Stimulated activated CD8-positive, alpha-beta memory T cell treated with anti-CD3 and anti-CD28 coated beads, Interleukin-12 subunit alpha, Interleukin-12 subunit beta, amount 100 ng/mL, for 1 hour (primary cell): Measurements from ENCODE around the gene AP3B1.

Experiments
- DNase-seq: peaks from one replicate; pipeline ENCODE4 v3.0.0-alpha.2; 2020; ENCODE audit warnings: low read depth

The AP3B1 gene

GRCh38 chr5:78003919-78004318 lies 290.6 kb downstream of the AP3B1 start:
- DNase-seq, result no peak

DNA sequence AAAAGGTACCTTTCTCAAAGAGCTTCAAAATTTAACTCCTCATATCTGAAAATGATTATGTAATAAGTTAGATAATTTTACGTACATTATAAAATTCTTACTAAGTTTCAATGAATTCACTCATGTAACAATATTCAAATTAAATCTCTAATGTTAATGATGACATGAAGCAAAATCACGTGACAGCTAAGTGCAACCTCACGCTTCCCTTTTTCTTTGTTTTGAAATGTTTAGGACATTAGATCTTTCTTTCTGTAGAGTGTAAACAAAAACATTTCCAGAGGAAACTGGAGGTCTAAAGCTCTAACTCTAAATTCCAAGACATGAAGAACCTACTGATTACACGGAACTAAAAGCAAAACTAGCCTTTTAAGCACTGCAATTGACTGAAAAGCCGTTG lies 291.0 kb downstream of the AP3B1 start:
- no peak for DNase-seq

- no peak for DNase-seq
Measured at GRCh38 chr5:78002690-78003089, 291.8 kb downstream of the AP3B1 start.

GRCh38 chr5:78001197-78001596 lies 293.3 kb downstream of the AP3B1 start:
- DNase-seq, result no peak

DNA sequence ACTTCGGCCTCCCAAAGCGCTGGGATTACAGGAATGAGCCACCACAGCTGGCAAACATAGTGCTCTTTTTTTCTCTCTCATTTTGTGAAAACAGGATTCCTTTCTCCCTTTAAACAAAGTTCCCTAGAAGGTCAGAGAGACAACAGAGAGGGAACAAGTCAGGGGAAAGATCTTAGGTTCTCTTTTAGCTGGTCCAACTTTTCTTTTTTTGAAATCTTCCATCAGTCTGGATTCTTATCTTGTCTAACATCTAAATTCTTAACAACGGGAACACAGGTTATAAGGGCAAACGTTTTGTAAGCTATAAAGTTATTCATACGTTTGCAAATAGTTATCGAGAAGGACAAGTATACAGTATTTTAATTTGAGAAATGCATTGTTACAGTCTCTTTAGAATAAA lies 294.3 kb downstream of the AP3B1 start:
- no peak for DNase-seq

GRCh38 chr5:77999399-77999798 lies 295.1 kb downstream of the AP3B1 start:
- no peak for DNase-seq

GRCh38 chr5:77996943-77997342 lies 297.6 kb downstream of the AP3B1 start:
- DNase-seq, result no peak

DNA sequence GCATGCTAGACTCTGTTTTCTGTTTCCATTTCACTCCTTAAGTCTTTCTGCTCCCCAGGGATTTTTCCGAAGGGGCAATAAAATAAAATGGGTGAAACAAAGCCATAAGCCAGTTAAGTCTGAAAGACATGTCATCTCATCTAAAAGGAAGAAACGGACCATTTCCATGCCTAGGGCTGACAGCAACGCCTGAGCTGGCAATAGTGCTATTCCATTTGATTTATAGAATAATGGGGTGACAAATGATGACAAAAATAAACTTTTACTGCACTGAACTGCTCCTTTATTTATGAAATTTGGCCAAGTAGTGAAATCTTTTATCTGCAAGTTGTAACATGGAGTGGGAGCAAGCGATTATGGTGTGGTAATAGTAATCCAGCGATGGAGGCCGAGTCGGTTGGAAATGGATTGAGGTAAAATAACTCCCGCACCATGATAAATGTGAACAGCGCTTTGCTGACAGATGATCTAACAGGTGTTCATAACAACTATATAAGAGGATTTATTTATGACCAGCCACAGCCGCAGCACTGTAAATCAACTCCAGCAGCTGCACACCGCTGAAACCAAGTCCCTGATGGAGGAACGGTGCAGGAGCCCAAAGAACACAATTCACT lies 298.6 kb downstream of the AP3B1 start:
- no peak for DNase-seq

DNA sequence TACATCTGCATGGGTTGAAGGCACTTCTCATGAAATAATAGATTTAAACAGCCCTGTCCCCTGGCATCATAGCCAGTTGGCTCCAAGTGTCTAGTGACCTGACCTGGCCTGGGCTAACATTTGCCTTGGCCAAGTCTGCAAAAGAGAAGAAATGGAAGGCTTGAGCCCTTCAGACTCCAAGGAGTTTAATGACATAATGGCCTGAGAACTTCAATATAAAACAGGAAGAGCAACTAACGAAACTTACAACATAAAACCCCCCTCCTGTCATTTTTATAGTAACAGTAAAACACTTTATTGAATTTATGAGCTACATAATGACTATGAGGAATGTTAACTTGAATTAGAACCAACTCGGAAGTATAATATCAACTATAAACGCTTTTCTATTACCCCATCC lies 299.6 kb downstream of the AP3B1 start:
- DNase-seq, result no peak

DNA sequence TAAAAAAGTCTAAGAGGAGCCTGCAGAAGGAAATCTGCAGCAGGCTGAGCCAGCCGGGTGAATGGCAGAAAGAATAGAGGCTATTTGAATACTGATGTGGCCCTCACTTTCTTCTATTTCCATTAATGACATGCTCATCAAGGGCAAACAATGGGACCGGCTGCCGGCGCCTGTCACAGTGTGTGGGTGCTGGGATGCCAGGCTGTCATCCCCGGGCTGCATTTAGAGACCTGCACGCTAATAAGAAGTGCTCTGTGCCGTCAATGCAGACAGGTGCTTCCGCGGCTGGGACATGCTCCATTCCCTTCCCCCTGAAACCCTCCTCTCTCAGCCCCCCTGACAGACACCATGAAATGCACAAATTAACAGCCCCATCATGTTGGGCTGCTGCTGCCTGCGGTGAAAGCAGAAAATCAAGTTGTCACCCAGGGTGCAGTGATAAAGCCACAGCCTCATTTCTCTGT lies 300.6 kb downstream of the AP3B1 start:
- DNase-seq, result no peak

GRCh38 chr5:77993141-77993854 lies 301.2 kb downstream of the AP3B1 start:
- no peak for DNase-seq

DNA sequence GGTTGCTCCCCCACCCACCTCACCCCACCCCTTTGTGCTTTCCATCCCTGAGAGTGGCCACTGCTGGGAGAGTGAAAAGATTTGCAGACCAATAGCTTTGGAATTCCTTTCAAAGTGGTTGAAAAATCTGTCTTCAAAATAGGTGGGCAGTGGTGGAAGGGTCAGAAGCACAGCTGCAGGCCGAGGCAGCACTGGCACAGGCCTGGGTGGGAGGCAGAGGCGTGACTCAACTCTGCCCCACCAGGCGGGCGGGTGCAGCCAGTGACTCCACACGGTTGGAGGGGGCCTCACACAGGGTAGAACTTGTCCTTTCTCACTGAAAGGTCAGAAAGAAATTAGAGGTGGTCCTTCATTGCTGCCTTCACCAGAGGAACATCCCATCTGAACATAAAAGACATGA lies 303.4 kb downstream of the AP3B1 start:
- DNase-seq, result no peak

GRCh38 chr5:77990020-77990419 lies 304.5 kb downstream of the AP3B1 start:
- DNase-seq, result no peak

DNA sequence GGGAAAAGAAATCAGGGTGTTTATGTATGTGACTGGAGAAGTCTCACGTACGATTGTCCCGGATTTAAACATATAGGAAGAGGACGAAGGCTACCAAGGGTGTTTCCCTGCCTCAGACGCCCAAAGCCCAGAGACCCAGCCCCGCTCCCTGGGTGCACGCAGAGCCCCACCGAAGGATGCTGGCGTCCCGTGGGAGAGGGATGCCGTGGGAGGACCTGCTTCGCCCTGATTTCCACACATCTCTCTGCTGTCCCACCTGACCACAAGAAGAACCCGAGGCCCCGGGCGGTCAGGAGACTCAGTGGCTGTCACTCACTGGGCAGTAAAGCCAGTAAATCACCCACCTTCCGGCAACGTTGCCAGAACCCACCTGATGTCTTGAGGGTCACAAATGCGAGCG lies 306.5 kb downstream of the AP3B1 start:
- no peak for DNase-seq

GRCh38 chr5:77987331-77987730 lies 307.2 kb downstream of the AP3B1 start:
- no peak for DNase-seq

DNA sequence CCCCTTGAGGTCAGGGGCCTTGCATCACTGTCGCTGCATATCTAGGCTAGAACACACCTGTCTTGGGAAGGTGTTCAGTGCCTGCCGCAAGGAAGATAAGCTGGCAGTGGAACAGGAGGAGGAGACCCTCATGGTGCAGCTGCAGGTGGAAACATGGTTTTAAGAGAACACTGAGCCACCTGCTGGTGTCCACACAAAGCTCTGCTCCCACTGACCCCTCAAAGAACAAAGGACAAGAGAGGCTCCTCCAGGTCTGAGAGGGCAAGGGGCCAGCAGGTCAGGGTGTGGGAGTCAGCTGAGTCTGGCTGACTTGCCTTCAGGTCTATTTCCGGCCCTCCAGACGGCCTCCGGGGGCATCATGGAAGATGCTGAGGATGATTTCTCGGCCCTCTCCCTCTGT lies 308.2 kb downstream of the AP3B1 start:
- no peak for DNase-seq

GRCh38 chr5:77985247-77985646 lies 309.3 kb downstream of the AP3B1 start:
- DNase-seq, result no peak

- no peak for DNase-seq
Measured at GRCh38 chr5:77984587-77984986, 309.9 kb downstream of the AP3B1 start.

DNA sequence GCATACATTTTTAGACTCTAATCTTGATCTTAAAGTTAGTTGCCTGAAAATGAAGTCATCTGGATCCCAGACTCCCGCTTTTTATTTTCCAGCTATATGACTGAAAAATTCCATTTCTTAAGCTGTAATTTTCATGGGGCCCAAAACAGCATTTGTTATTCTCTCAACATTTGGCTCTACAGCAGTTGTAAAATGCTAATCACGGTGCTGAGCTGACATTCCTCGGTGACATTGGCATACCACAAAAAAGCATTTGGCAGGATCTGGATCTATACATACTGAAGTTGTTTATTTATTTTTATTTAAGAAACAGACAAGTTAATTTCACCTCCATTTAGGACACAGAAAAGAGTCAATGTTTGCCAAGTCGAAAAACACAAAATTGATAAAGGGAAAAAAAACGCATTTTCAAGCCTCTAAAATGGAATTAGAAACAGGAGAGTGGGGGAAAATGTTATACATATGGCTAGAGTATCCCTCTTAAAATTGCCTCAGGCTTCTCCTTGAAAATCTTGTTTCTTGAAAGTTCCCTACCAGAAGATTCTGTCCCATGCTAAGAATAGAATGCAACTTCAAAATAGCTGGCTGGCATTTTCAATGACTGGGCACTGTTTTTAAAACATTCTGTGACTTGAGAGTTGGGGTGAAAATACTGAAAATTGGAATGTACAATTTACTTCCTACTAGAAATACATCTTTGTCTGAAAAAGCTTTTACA lies 310.9 kb downstream of the AP3B1 start:
- no peak for DNase-seq

DNA sequence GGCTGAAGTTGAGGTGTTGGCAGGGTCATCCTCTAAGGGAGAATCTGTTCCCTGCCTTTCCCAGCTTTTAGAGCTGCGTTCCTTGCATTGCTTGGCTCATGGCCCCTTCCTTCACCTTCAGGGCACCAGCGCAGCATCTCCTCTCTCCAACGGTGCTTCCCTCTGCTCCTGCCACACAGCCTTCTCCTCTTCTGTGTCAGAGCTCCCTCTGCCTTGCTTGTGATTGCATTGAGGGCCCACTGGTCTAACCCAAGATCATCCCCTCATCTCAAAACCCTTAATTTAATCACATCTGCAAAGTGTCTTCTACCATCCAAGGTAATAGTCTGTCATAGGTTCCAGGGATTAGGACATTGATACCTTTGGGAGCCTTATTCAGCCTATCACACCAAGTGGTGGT lies 312.7 kb downstream of the AP3B1 start:
- no peak for DNase-seq

DNA sequence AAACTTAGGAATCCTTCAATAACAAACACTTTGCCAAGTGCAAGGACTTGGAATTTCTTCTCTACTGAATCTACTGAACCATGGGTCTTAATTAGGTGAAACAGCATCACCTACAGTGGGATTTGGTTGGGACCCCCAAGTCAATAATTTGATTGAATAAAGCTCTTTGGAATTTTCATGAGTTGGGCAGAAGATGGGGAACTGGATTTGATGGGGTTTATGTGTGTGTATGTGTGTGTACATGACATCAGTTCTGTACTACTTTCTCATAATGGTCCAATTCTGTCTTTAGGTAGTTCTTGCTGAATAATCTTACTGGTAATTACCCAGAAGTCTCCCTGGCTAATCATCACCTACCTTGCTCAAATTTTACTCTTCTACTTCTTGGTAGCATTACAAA lies 319.9 kb downstream of the AP3B1 start:
- no peak for DNase-seq

DNA sequence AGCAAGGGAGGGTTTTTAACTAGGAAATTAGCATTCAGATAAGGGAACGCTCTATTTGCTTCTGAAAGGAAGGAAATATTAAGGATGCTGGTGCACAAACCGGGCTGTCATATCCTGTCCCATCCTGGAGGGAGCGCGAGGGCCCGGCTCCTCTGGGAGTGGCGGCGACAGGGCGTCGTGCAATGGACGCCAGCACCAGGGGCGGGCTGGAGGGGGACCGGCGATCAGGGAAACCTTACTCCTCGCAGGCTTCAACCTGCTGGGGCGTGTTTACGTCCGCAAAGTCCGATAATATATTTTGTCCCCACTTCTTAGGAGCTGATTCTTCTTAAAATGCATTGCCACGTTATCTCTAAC lies 321.3 kb downstream of the AP3B1 start:
- no peak for DNase-seq

DNA sequence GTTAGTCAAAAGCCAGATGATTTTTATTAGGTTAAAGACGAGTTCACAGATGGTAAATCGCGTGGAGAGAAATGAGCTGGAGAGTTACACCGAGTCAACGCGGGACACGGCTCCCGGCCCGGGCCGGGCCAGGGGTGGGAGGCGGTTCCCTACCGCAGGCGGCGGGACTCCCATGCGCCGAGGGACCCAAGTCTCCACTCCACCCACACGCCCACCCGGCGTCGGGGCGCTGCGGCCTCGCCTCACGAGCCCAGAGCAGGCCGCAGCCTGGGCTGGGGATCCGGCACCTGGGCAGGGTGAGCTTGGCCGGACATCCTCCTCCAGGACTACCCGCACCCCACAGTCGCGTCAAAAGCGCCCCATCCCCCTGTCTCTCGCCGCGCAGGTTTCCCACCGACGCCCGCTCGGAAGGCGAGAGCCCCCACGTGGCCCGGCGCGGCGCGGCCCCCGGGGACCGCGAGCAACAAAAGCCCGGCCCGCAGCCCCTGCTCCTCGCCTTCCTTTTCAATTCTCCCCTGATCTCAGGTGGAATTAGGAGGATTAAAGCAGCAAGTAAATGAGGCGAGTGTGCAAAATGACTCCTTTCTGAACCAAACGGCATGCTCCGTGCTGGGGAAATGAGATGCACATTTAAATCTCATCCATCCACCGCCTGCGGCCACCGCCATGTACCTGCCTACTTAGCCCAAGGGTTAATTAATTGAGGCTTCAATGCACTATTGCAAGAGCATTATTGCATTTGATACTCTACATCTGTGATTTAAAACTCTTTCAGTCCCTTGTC lies 321.8 kb downstream of the AP3B1 start:
- no peak for DNase-seq
